GM12873 (cell line): ENCODE measurements around the gene TSHZ3.

Experiments used
- CTCF ChIP-seq: IDR thresholded peaks from 2 replicates; pipeline ENCODE4 v1.5.1; 2012; ENCODE audit warnings: low read depth, mild to moderate bottlenecking, moderate library complexity, low read length, control low read depth; ENCODE audit not compliant: insufficient read depth; ENCODE audit errors: missing control alignments

Gene TSHZ3

GRCh38 chr19:31386806-31387205, 37.6 kb upstream of the TSHZ3 start:
- no peak for TF ChIP-seq CTCF

GRCh38 chr19:31385744-31386143, 36.5 kb upstream of the TSHZ3 start:
- no peak for TF ChIP-seq CTCF

GRCh38 chr19:31383553-31383952, 34.3 kb upstream of the TSHZ3 start:
- TF ChIP-seq CTCF = no peak

- no peak for TF ChIP-seq CTCF
These were observed 31.6 kb upstream of the TSHZ3 start for GRCh38 chr19:31380854-31381253.

GRCh38 chr19:31378404-31378803, 29.2 kb upstream of the TSHZ3 start:
- TF ChIP-seq CTCF = no peak

GRCh38 chr19:31377736-31378135, 28.5 kb upstream of the TSHZ3 start:
- TF ChIP-seq CTCF = no peak

GRCh38 chr19:31372246-31372781, 23.1 kb upstream of the TSHZ3 start:
- TF ChIP-seq CTCF = no peak

- TF ChIP-seq CTCF = no peak
These were observed 21.0 kb upstream of the TSHZ3 start for GRCh38 chr19:31370216-31370615.
